ENCODE measurements around the gene MAFF.

MAFF gene

DNA sequence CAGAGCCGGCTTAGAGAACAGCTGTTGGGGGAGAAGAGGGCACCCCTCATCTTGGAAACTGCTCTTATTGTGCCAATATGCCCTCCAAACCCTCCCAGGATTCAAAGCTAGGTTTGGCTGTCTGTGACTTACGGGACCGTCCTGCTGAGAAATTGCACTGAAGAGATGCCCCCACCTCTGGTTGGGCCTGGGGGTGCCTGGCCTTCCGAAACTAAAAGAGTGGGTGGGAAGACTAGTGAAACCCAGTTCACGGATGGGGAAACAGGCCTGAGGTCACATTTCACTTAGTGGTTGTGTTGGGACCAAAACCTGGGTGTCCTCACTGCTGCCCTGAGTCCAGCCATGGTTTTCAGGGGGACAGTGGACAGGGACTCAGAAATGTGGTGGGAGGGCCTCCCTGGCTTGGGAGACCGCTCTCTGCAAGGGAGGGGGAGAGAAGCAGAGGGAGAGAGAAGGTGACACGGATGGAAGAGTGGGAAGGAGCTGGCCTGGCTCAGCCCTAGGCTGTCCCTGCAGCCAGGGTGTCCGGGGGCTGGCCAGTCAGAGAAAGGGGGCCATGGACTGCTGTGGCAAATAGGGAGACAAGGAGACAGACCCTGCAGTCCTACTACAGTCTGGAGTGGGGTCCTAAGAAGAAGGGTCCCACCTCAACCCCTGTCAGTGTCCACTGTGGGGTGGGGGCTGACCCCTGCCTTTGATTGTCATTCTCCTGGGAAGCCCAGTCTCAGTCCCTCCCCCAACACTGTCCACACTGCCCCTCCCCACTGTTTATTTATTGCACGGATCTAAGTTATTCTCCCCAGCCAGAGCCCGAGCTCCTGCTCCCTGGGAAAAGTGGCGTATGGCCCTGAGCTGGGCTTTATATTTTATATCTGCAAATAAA lies 13.6 kb downstream of the MAFF start:
- Histone ChIP-seq H3K36me3 (replicated peaks) (peaks cover 11% of the 10 kb centered on the region), H3K4me3 (ENCODE audit: low read depth, low read length) (no peak overlapping the region), H3K27ac (no peak overlapping the region), H3K27me3 (replicated peaks) (no peaks in the 10 kb centered on the region)
- in situ Hi-C loops (cut with HindIII; ENCODE audit: low pct_ligation_motif_present, low sequenced_read_pairs): no loop called here
- no peak for TF ChIP-seq CTCF (IDR thresholded peaks at IDR 0.05; ENCODE audit: low read depth, low read length, missing control alignments)
- no peak for DNase-seq

DNA sequence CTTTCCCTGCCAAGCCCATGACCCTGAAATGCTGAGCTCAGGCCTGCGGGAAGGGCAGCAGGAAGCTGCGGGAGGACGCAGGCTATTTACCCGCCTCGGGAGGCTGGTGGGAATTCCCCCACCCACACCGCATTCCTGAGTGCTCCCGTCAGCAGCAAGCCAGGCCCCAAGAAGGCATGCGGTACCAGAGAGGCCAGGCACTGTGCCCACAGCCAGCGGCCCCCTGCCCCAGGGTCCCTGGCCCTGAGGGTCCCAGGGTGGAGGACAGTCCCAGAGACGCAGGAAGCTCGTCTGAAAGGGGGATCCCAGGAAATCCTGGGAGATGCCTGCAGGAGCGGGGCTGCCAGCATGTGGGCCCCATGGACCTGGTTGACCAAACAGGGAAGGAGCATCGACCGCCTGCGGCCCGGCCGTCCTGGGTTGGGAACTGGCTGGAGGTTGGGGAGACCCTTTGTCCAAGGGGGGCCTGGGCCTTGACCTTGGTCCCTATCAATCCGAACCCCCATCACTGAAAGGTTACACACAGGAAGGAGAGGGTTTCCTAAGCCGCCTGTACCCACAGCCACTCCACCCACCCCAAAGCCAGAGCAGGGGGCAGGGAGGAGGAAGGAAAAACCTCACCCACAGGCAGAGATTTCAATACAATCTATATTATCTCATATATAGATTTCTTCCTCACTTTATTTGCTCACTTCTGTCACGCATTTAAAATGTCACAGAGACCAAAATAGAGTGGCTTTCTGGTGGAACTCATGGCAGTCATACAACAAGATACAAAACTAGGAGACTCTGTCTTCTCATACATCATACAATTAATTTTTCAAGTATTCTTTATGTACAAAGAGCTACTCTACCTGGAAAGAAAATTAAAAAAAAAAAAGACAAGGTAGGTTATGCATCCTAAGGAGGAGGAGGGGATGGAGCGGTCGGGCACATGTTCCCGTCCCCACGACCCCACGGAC lies 17.1 kb downstream of the MAFF start:
- H3K27ac ChIP-seq: peak overlapping the region; percentile 92
- in situ Hi-C loops (cut with HindIII; ENCODE audit: low pct_ligation_motif_present, low sequenced_read_pairs): no loop called here
- no peak overlapping the region for H3K4me3 ChIP-seq (ENCODE audit: low read depth, low read length)
- no peak for TF ChIP-seq CTCF (IDR thresholded peaks at IDR 0.05; ENCODE audit: low read depth, low read length, missing control alignments)
- H3K27me3 ChIP-seq (replicated peaks): no peaks in the 10 kb centered on the region
- peaks cover 34% of the 10 kb centered on the region for H3K36me3 ChIP-seq (replicated peaks)
- DNase-seq: peak; percentile 90

DNA sequence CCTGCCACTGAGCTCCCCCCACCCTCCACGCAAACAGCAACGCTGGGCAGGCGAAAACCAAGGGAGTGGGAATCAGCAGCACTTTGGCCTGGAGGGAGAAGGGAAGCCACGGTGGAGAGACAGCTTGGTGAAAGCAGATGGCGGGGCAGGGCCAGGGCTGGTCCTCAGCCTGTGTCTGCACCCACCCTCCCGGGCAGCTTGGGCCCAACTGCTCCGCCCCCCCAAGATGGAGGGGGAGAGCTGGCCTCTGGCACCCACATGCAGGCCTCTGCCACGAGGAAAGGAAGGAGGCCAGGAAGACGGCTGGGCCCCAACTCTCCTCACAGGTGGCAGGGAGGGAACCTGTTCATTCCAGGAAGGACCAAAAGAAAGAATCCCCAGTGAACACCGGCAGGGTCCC lies 17.8 kb downstream of the MAFF start:
- Histone ChIP-seq H3K27ac (peak overlapping the region; percentile 92), H3K4me3 (ENCODE audit: low read depth, low read length) (no peak overlapping the region), H3K36me3 (replicated peaks) (peaks cover 38% of the 10 kb centered on the region), H3K27me3 (replicated peaks) (no peaks in the 10 kb centered on the region)
- in situ Hi-C loops (cut with HindIII; ENCODE audit: low pct_ligation_motif_present, low sequenced_read_pairs): no loop called here
- TF ChIP-seq CTCF (IDR thresholded peaks at IDR 0.05; ENCODE audit: low read depth, low read length, missing control alignments): no peak
- no peak for DNase-seq

DNA sequence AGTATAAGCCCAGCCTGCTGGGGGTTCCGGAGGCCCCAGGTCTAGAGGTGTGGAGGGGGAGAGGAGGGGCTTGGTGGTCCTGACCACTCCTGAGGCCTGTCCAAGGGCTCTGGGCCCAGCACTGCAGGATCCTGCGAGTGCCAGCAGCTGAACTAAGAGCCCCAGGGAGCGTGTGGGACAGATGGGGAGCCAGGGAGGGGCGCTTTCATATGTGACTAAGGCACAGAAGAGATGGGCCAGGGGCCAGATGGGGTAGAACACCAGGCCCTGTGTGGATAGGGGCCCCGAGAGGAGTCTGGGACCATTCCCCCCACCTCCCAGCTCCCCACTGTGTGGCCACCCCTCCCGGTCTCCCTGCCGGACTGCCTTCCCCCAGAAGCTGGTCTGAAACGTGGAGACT lies 18.4 kb downstream of the MAFF start:
- H3K27me3 ChIP-seq (replicated peaks): no peaks in the 10 kb centered on the region
- DNase-seq: no peak
- no peak overlapping the region for H3K27ac ChIP-seq
- in situ Hi-C loops (cut with HindIII; ENCODE audit: low pct_ligation_motif_present, low sequenced_read_pairs): no loop called here
- TF ChIP-seq CTCF (IDR thresholded peaks at IDR 0.05; ENCODE audit: low read depth, low read length, missing control alignments): no peak
- no peak overlapping the region for H3K4me3 ChIP-seq (ENCODE audit: low read depth, low read length)
- H3K36me3 ChIP-seq (replicated peaks): peaks cover 39% of the 10 kb centered on the region

DNA sequence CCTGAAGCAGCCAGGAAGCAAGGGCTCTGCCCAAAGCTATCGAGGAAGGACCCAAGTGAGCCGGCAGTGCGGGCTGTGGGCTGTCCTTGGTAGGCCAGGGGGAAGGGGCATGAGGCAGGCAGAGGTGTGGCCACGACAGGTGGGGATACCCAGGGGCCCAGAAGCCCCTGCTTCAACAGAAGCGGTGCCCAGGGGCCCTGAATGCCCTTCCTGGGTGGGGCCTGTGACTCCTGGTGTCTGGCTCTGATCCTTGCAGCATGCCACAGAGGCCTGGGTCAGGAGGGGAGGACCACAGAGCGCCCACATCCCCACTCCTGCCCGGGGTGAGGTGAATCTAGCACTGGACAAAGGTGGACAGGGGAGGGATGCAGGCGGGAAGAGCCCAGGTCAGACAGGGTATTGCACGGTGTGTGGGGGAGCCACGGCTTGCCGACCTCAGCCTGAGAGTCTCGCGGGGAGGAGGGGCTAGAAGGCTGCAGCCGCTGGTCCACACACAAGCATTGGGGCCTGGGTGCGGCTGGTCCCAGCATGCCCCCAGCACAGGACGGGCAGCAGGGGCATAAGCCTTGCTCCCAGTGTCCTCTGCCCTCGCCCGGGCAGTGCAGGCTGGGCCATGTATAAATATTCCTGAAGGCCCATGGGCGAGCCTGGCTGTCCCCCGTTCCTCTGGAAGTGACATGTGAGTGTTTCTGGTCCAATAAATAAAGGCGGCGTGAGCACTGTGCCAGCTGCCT lies 19.0 kb downstream of the MAFF start:
- in situ Hi-C loops (cut with HindIII; ENCODE audit: low pct_ligation_motif_present, low sequenced_read_pairs): no loop called here
- no peak overlapping the region for H3K27ac ChIP-seq
- TF ChIP-seq CTCF (IDR thresholded peaks at IDR 0.05; ENCODE audit: low read depth, low read length, missing control alignments): no peak
- peaks cover 42% of the 10 kb centered on the region for H3K36me3 ChIP-seq (replicated peaks)
- no peak for DNase-seq
- H3K27me3 ChIP-seq (replicated peaks): no peaks in the 10 kb centered on the region
- no peak overlapping the region for H3K4me3 ChIP-seq (ENCODE audit: low read depth, low read length)
